NOMO-1 (cell line): Measurements from ENCODE around the gene IRS2.

Source experiments
- DNase-seq, 2 experiments: peaks; one replicate each; lab custom pipeline; 2025; ENCODE audit not compliant: unreplicated experiment in 2 of 2; lab: John Stamatoyannopoulos, UW

Gene IRS2

GRCh38 chr13:109809216-109809932, 23.0 kb upstream of the IRS2 start:
- no peak for DNase-seq

GRCh38 chr13:109807345-109807744, 21.0 kb upstream of the IRS2 start:
- no peak for DNase-seq

- no peak for DNase-seq
Measured at GRCh38 chr13:109804654-109805053, 18.3 kb upstream of the IRS2 start.

- no peak for DNase-seq
Measured at GRCh38 chr13:109803825-109804224, 17.4 kb upstream of the IRS2 start.

DNA sequence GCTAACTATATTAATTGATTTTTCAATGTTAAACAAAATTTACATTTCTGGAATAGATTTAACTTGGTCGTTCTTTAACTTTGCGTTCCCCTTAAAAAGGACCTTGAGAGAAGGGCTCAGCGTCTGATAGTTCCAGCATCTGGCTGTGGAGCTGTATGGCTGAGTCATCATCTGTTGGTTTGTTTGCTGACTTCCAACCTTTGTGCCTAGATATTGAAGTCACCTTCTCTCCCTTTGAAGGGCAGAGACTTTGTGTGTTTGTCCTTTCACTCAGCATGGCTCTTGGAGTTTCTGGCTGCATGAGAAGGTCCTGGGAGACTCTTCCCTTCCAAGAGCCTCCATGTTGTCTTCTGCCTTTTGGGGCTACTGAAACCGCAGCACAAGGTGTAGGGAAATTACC, 16.6 kb upstream of the IRS2 start:
- DNase-seq: no peak

GRCh38 chr13:109795011-109795410, 8.6 kb upstream of the IRS2 start:
- DNase-seq: no peak

DNA sequence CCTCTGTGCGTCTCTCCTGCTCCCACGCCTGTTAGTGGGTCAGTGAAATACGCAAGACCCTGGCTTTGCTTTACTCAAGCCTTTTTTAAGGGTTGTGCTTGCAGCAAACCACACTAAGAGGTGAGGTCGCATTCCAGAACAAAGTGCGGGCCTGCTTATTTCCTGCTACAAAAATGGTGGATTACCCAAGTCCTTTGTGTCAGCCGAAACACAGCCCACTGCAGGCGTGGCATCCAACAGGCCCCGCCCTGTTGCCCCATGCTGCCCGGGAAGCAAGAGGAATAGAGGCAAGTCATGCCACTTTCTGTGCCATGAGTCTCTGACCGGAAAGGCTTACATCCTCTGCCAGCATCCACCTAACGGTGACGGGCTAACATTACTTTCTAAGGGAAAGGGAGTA, 7.7 kb upstream of the IRS2 start:
- no peak for DNase-seq

DNA sequence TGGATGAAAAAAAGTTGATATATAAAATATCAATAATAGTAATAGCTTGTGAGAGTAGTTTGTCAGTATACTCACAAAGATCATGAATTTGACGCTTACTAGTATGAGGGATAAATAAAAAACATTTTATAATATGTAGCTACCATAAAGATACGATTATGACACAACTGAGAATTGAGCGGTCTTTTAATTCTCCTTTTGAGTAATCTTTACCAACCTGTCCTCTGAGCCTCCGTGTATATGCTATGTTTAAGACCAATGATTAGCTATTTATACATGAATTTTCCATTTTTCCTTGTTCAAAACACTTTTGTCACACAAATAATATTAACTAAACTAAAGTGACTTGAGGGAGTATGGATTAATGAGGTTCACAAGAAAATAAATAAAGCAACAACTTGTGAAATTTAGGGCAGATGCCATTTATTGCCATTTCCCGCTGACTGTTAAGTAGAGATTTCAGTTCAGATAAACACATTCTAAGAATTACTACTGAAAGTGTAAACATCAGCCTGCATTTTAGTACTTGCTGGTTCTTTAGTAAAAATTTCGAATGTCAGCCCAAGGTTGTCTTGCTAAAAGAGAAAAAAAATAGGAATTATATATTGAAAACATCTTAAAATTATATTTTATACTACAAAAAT, 6.2 kb upstream of the IRS2 start:
- DNase-seq: no peak

GRCh38 chr13:109790942-109791605, 4.7 kb upstream of the IRS2 start:
- DNase-seq: peak; percentile 78 to 97

GRCh38 chr13:109790086-109790485, 3.7 kb upstream of the IRS2 start:
- peak; percentile 36 to 80 for DNase-seq

GRCh38 chr13:109789262-109789661, 2.9 kb upstream of the IRS2 start:
- DNase-seq: no peak

DNA sequence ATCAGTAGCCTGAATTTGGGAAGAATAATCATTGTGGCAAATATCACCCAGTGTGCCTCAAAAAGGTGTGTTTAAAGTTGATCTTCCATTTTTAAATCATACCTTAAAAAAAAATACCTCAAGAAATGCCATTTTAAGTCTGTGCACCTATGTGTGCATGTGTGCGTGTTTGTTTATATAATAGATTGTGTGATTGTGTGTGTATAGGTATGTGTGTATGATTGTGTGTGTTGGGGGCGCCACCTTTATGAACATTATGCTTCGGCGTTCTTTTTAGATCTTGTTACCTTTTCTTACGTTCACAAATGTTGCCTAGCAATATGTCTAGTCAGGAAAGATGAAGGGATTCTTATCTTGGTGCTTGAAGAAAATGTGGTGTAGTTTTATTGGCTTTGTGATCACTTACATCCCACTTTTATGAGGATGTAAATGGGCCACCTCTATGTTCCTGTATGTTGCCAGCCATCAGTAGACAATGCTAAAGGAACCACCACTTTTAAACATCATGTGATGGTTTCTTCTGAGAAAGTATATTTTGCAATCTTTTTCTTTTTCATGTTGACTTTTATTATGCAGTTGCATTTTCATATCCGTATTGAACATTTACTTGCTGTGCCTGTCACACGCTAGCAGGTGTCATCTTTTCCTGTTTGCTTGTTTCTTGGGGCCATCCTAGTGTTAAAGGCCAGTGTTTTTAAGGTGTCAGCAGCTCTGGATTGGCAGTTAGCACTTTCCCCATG, 2.2 kb upstream of the IRS2 start:
- peak in 1 of 2 experiments; percentile 43 for DNase-seq

DNA sequence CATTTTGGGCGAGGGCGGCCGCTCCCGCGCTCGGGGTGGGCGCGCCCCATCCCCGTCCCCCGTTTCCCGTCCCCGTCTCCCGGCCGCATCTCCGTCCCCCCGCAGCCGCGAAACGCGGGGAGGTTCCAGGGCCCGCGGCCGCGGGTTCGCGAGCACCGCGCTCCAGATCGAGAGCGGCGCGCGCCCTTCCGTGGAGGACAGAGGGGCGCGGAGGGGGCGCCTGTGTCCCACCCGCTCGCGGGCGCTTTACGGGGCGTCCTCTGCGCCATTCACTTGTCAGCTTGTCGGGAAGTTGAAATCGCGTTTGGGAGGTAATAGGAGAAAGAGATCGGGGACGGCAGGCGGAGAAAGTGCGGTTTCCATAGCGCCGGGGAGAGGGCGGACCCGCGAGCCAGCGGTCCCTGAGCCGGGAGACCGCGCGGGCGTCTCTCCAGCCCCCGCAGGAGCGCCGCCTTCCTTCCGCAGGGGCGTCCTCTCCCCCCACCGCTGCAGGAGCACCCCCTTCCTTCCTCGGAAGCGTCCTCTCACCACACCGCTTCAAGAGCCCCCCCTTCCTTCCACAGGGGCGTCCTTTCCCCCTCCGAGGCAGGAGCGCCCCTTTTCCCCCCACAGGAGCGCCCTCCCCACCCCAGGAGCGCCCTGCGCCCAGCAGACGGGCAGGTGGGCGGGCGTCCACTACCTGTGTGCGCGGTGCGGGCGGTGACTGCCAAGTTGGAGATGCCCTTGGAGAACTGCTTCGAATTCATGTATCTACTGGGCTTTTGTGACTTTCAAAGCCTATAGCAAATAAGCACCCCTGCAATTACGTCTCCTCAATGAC, 962 bp upstream of the IRS2 start:
- DNase-seq: peak; percentile 30 to 56

DNA sequence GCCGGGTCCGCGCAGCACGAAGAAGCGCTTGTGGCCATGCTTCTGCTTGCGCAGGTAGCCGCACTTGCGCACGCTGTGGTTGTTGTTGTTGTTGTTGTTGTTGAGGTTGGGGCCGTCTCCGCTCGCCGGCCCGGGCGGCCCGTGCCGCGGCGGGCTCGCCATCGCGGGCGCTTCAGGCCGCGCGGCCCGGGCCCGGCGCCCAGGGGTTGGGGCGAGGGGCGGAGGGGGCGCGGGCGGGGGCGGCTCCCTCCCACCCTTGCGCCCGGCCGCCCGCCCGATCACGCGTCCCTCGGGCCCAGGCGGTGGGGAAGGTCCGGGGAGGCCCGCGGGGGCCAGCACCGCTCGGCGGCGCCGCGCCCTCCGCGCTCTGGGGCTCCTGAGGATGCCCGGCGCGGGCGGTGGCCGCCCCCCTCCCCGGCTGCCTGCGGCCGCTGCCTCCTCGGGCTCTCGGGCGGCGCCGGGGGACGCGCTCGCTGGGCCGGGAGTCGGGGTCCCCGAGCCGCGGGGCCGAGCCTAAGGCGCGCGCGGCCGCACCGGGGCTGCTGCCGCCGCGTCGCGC, 412 bp downstream of the IRS2 start:
- peak in 1 of 2 experiments; percentile 32 for DNase-seq

GRCh38 chr13:109785141-109785891, 1.1 kb downstream of the IRS2 start:
- DNase-seq: peak; percentile 6 to 39

- peak; percentile 30 to 72 for DNase-seq
Measured at GRCh38 chr13:109784590-109785140, 1.7 kb downstream of the IRS2 start.

DNA sequence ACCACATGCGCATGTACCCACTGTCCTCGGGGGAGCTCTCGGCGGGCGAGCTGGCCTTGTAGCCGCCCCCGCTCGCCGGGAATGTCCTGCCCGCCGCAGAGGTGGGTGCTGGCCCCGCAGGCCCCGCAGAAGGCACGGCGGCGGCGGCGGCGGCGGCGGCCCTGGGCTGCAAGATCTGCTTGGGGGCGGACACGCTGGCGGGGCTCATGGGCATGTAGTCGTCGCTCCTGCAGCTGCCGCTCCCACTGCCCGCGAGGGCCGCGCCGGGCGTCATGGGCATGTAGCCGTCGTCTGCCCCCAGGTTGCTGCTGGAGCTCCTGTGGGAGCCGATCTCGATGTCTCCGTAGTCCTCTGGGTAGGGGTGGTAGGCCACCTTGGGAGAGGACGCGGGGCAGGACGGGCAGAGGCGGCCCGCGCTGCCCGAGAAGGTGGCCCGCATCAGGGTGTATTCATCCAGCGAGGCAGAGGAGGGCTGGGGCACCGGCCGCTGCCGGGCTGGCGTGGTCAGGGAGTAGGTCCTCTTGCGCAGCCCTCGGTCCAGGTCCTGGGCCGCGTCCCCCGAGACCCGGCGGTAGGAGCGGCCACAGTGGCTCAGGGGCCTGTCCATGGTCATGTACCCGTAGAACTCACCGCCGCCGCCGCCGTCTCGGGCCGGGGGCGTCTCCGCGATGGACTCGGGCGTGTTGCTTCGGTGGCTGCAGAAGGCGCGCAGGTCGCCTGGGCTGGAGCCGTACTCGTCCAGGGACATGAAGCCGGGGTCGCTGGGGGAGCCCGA, 2.4 kb downstream of the IRS2 start:
- no peak for DNase-seq

DNA sequence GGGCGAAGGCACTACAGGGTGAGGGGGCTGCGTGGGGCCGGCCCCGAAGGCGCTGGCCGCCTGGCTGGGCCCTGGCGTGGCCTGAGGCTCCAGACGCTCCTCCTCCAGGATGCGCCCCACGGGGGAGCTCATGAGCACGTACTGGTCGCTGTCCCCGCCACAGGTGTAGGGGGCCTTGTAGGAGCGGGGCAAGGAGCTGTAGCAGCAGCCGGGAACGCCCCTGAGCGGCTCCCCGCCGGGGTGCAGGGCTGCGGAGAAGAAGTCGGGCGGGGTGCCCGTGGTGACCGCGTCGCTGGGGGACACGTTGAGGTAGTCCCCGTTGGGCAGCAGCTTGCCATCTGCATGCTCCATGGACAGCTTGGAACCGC, 3.0 kb downstream of the IRS2 start:
- no peak for DNase-seq
